Measurements from ENCODE around the gene HDAC4. TPM values are rescaled to one million over a fixed set of nuclear protein-coding genes. Genes with fewer than 3 reads are reported as not detected.

The HDAC4 gene
- total RNA-seq, 1 experiment from 2014 or later, result 32.0 TPM

DNA sequence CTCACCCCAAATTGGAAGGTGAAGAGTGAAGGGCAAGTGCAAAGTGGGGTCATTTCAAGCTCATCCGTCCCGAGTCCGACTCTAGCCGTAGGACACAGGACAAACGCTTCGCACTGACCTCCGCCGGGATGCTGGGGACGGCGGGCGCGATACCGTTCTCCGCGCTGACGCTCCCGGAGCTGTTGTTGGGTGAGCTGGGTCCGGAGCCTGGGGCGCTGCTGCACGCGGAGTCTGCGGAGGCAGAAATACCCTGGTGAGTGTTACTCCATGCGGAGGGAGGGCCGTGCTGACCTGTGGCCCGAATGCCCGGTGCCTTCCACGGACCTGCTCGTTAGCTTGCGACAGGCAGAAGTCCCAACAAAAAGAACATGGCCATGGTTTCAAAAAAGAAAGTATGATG, 261.3 kb downstream of the HDAC4 start:
- Histone ChIP-seq H3K14ac (ENCODE audit: insufficient read depth, low read length) (no peak overlapping the region), H3K4ac (ENCODE audit: low read depth, low read length) (no peak overlapping the region), H2AFZ (ENCODE audit: low read length) (no peak overlapping the region), H4K5ac (ENCODE audit: insufficient read length, low read depth, low read length) (no peak overlapping the region), H2AK5ac (ENCODE audit: insufficient read length, low read length) (no peak overlapping the region), H2BK20ac (ENCODE audit: low read depth, low read length, poor library complexity, severe bottlenecking) (no peak overlapping the region), H3K23ac (ENCODE audit: insufficient read length, low read depth, low read length) (no peak overlapping the region), H3K79me2 (ENCODE audit: insufficient read depth, low read length) (no peaks in the 10 kb centered on the region), H2BK5ac (ENCODE audit: insufficient read length, low read length) (no peak overlapping the region), H4K20me1 (ENCODE audit: control insufficient read depth, insufficient read depth, insufficient read length) (no peaks in the 10 kb centered on the region), H3K9ac (ENCODE audit: extremely low read depth, insufficient read length, low read length) (no peak overlapping the region), H2BK15ac (ENCODE audit: low read depth, low read length) (no peak overlapping the region), H2BK120ac (ENCODE audit: low read depth, low read length, poor library complexity, severe bottlenecking) (no peak overlapping the region), H4K91ac (ENCODE audit: insufficient read length, low read depth, low read length) (no peak overlapping the region), H3K27me3 (ENCODE audit: insufficient read depth, low read length) (no peaks in the 10 kb centered on the region), H3K27ac (ENCODE audit: insufficient read length, low read depth, low read length) (no peak overlapping the region), H3K56ac (ENCODE audit: insufficient read length, low read depth, low read length) (no peak overlapping the region), H3K18ac (ENCODE audit: insufficient read length, low read depth, low read length) (no peak overlapping the region), H4K8ac (replicated peaks; ENCODE audit: insufficient read length, low read depth, low read length) (no peak overlapping the region), H3K23me2 (ENCODE audit: insufficient read length, low read depth, low read length, poor library complexity, severe bottlenecking) (no peaks in the 10 kb centered on the region), H2BK12ac (ENCODE audit: insufficient read length, low read depth, low read length) (no peak overlapping the region), H3K79me1 (ENCODE audit: insufficient read depth, low read depth, low read length, poor library complexity, severe bottlenecking) (no peaks in the 10 kb centered on the region), H3K4me1 (ENCODE audit: insufficient read depth, low read length) (no peaks in the 10 kb centered on the region), H3K4me2 (ENCODE audit: insufficient read depth, insufficient read length, low read length) (no peak overlapping the region), H3K9me3 (ENCODE audit: control insufficient read depth, low read depth, low read length) (no peaks in the 10 kb centered on the region), H3T11ph (ENCODE audit: low read length) (no peak overlapping the region)
- Mint-ChIP-seq H3K27ac (no peak overlapping the region), H3K36me3 (ENCODE audit: insufficient read depth in 1 of 3, low read depth in 3 of 3) (peaks cover 16 to 53% (median 34%) of the 10 kb centered on the region in 3 experiments; a peak in 6 of 7 replicates), H3K4me1 (no peaks in the 10 kb centered on the region), H3K9me3 (no peaks in the 10 kb centered on the region), H3K4me3 (no peak overlapping the region), H3K27me3 (ENCODE audit: low read depth) (no peaks in the 10 kb centered on the region)
- DNase-seq, result no peak
- TF ChIP-seq, protein P1, sequence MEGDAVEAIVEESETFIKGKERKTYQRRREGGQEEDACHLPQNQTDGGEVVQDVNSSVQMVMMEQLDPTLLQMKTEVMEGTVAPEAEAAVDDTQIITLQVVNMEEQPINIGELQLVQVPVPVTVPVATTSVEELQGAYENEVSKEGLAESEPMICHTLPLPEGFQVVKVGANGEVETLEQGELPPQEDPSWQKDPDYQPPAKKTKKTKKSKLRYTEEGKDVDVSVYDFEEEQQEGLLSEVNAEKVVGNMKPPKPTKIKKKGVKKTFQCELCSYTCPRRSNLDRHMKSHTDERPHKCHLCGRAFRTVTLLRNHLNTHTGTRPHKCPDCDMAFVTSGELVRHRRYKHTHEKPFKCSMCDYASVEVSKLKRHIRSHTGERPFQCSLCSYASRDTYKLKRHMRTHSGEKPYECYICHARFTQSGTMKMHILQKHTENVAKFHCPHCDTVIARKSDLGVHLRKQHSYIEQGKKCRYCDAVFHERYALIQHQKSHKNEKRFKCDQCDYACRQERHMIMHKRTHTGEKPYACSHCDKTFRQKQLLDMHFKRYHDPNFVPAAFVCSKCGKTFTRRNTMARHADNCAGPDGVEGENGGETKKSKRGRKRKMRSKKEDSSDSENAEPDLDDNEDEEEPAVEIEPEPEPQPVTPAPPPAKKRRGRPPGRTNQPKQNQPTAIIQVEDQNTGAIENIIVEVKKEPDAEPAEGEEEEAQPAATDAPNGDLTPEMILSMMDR (conservative IDR thresholded peaks at IDR 0.05), result no peak
- no CpG with 5 or more reads among the region's 29 CpGs for WGBS (ENCODE audit: extremely low coverage, insufficient read length, low lambda C conversion rate)
